ENCODE measurements around the gene KIF5A.

The KIF5A gene

GRCh38 chr12:57520053-57520818 lies 29.6 kb upstream of the KIF5A start, which contains the start of gene DDIT3:
Gene DDIT3, minus strand, starts transcription at chr12:57520514. Its CDS starts 3,108 bp downstream, at chr12:57517406.
- DNase-seq (ENCODE audit: low spot score) = peak; percentile 99

GRCh38 chr12:57521525-57522010 lies 28.3 kb upstream of the KIF5A start:
- peak; percentile 54 for DNase-seq (ENCODE audit: low spot score)

GRCh38 chr12:57522011-57522886 lies 27.6 kb upstream of the KIF5A start, which contains the start of gene MBD6:
Gene MBD6, plus strand, starts transcription at chr12:57522824. Its CDS starts 1,480 bp downstream, at chr12:57524304.
- DNase-seq (ENCODE audit: low spot score) = peak; percentile 88

- peak; percentile 79 for DNase-seq (ENCODE audit: low spot score)
These were observed 26.7 kb upstream of the KIF5A start for GRCh38 chr12:57522887-57523705.

- no peak for DNase-seq (ENCODE audit: low spot score)
These were observed 25.9 kb upstream of the KIF5A start for GRCh38 chr12:57523706-57524614.

GRCh38 chr12:57524814-57525614 lies 24.8 kb upstream of the KIF5A start:
- DNase-seq (ENCODE audit: low spot score) = no peak

- no peak for DNase-seq (ENCODE audit: low spot score)
These were observed 24.0 kb upstream of the KIF5A start for GRCh38 chr12:57525615-57526383.

GRCh38 chr12:57526477-57527126 lies 23.2 kb upstream of the KIF5A start:
- no peak for DNase-seq (ENCODE audit: low spot score)

- DNase-seq (ENCODE audit: low spot score) = no peak
These were observed 22.7 kb upstream of the KIF5A start for GRCh38 chr12:57527184-57527583.

GRCh38 chr12:57528176-57528575 lies 21.7 kb upstream of the KIF5A start:
- DNase-seq (ENCODE audit: low spot score) = no peak

GRCh38 chr12:57528831-57529555 lies 20.9 kb upstream of the KIF5A start:
- no peak for DNase-seq (ENCODE audit: low spot score)

- DNase-seq (ENCODE audit: low spot score) = no peak
These were observed 20.0 kb upstream of the KIF5A start for GRCh38 chr12:57529831-57530230.

- DNase-seq (ENCODE audit: low spot score) = no peak
These were observed 19.3 kb upstream of the KIF5A start for GRCh38 chr12:57530396-57531142.

GRCh38 chr12:57531836-57532235 lies 18.0 kb upstream of the KIF5A start:
- DNase-seq (ENCODE audit: low spot score) = no peak

- DNase-seq (ENCODE audit: low spot score) = no peak
These were observed 16.7 kb upstream of the KIF5A start for GRCh38 chr12:57533108-57533507.

GRCh38 chr12:57534250-57534649 lies 15.6 kb upstream of the KIF5A start:
- no peak for DNase-seq (ENCODE audit: low spot score)

- no peak for DNase-seq (ENCODE audit: low spot score)
These were observed 14.8 kb upstream of the KIF5A start for GRCh38 chr12:57534991-57535543.
